DOHH2 (cell line): ENCODE measurements around the gene DUSP1.

Experiments
- EZH2phosphoT487 ChIP-seq: fragments of 200-600 bp; sonication (generic); IDR thresholded peaks from 2 replicates; pipeline ENCODE4 v1.6.1; 2017; ENCODE audit warnings: borderline replicate concordance, mild to moderate bottlenecking, antibody characterized with exemption, low read length, moderate library complexity, mixed read lengths
- TF ChIP-seq, protein P1 (sequence below): fragments of 200-600 bp; sonication (generic); IDR thresholded peaks from one replicate; pipeline ENCODE4 v1.5.1; 2014; ENCODE audit warnings: antibody characterized with exemption, mild to moderate bottlenecking, low read depth, low read length; ENCODE audit not compliant: poor library complexity, severe bottlenecking

DNA sequence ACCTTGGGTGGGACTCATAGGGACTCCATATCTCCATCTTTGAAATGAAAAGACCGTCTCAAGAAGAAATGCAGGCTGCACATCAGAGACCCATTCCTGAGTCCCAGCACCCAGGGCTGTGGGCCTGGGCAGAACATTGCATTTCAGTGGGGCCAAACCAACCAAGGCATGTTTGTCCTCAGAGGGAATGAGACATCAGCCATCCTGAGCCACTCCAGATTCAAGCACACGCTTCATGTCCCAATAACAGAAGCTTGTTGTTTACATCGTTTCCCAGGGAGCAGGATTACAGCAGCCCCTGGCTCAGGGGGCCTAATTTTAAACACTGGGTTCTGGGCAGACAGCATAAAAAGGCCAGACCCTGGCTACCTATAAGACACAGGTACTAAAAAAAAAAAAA lies 24.3 kb downstream of the DUSP1 start:
- TF ChIP-seq, protein P1, sequence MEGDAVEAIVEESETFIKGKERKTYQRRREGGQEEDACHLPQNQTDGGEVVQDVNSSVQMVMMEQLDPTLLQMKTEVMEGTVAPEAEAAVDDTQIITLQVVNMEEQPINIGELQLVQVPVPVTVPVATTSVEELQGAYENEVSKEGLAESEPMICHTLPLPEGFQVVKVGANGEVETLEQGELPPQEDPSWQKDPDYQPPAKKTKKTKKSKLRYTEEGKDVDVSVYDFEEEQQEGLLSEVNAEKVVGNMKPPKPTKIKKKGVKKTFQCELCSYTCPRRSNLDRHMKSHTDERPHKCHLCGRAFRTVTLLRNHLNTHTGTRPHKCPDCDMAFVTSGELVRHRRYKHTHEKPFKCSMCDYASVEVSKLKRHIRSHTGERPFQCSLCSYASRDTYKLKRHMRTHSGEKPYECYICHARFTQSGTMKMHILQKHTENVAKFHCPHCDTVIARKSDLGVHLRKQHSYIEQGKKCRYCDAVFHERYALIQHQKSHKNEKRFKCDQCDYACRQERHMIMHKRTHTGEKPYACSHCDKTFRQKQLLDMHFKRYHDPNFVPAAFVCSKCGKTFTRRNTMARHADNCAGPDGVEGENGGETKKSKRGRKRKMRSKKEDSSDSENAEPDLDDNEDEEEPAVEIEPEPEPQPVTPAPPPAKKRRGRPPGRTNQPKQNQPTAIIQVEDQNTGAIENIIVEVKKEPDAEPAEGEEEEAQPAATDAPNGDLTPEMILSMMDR: no peak
- TF ChIP-seq EZH2phosphoT487: no peak
